LNCAP (cell line): ENCODE measurements around the gene ECD.

Experiments used
- CTCF ChIP-seq: fragments of 450-650 bp; IDR thresholded peaks from 2 replicates; pipeline ENCODE4 v1.5.1; 2017; ENCODE audit warnings: mild to moderate bottlenecking

Gene ECD

GRCh38 chr10:73159038-73159648, 8.7 kb downstream of the ECD start:
- TF ChIP-seq CTCF, result peak; percentile 78

- TF ChIP-seq CTCF, result no peak
Measured at GRCh38 chr10:73156054-73156453, 11.8 kb downstream of the ECD start.

GRCh38 chr10:73152009-73152408, 15.8 kb downstream of the ECD start:
- no peak for TF ChIP-seq CTCF

- TF ChIP-seq CTCF, result no peak
Measured at GRCh38 chr10:73141603-73142002, 26.2 kb downstream of the ECD start.

GRCh38 chr10:73139251-73139650, 28.6 kb downstream of the ECD start:
- TF ChIP-seq CTCF, result no peak

GRCh38 chr10:73136627-73137026, 31.2 kb downstream of the ECD start:
- no peak for TF ChIP-seq CTCF

GRCh38 chr10:73134727-73135126, 33.1 kb downstream of the ECD start:
- no peak for TF ChIP-seq CTCF
